Right lobe of liver (tissue), 6 donors: Measurements from ENCODE around the gene CYYR1. TPM values are rescaled to one million over a fixed set of nuclear protein-coding genes. Genes with fewer than 3 reads are reported as not detected.

Experiments used
- ATAC-seq, 4 donors: fragments of 200-7000 bp; cut with Tn5 transposase; one replicate each; pipeline ENCODE4 v1.9.1; 2020; ENCODE audit warnings: mild to moderate bottlenecking in 4 of 4, moderate library complexity in 4 of 4
- DNase-seq, 3 donors: peaks; one replicate each; pipeline ENCODE4 v3.0.0-alpha.2; 2020
- H3K27ac ChIP-seq, 3 donors: fragments of 200-600 bp; one replicate each; pipeline ENCODE4 v1.8.0; 2022
- H3K27me3 ChIP-seq, 2 donors: fragments of 200-600 bp; one replicate each; pipeline ENCODE4 v1.8.0; 2022
- H3K36me3 ChIP-seq, 4 donors: fragments of 200-600 bp; sonication (generic) in 1 of 4; one replicate each; pipeline versions ENCODE4 v1.5.1 to v1.8.0; 2017 to 2022; ENCODE audit warnings: control low read depth in 1 of 4
- H3K4me1 ChIP-seq, 4 donors: fragments of 200-600 bp; sonication (generic) in 1 of 4; one replicate each; pipeline versions ENCODE4 v1.5.1 to v1.8.0; 2017 to 2022; ENCODE audit warnings: control low read depth in 1 of 4
- H3K4me3 ChIP-seq, 3 donors: fragments of 200-600 bp; one replicate each; pipeline ENCODE4 v1.8.0; 2022
- H3K9me3 ChIP-seq, 4 donors: fragments of 200-600 bp; sonication (generic) in 1 of 4; one replicate each; pipeline versions ENCODE4 v1.5.1 to v1.8.0; 2017 to 2022; ENCODE audit warnings: control low read depth in 1 of 4
- POLR2A ChIP-seq: fragments of 450-650 bp; IDR thresholded peaks from one replicate; pipeline ENCODE4 v1.6.1; 2017; ENCODE audit warnings: antibody characterized with exemption, mild to moderate bottlenecking
- WGBS: methylation state at CpG from one replicate; pipeline ENCODE4 v1.1.6; 2018; ENCODE audit warnings: low coverage, low lambda C conversion rate; ENCODE audit not compliant: insufficient coverage; ENCODE audit errors: missing lambda C conversion rate; 5-methylcytosine and 5-hydroxymethylcytosine counted together
- intact Hi-C, 2 donors: fragments of 100-400 bp; cut with DNase I; formaldehyde crosslinking; loops; one replicate each; pipeline versions ENCODE4 v1.11.2 to v1.14.1; 2022
- long read RNA-seq: library from polyadenylated mRNA; unstranded; transcript quantifications from one replicate; pipeline ENCODE4 v2.0.0, GENCODE V29; 2019
- total RNA-seq, 6 experiments: library from RNA; depleted of rRNA in 2 of 6; stranded (reverse); fragments of >200 nt in 2 of 6; fragmentation: NEBNext Ultra II Directional in 3 of 6; extraction: Animal tissue kit (Norgen Biotek cat#: 25700) in 3 of 6; gene quantifications; one replicate each; pipeline versions ENCODE4 v1.1.0 to v1.2.4, GENCODE V29; 2016 to 2023
- TF ChIP-seq, protein P1 (sequence below), 4 donors: fragments of 200-600 bp in 3 of 4; fragments of 450-650 bp in 1 of 4; IDR thresholded peaks; one replicate each; pipeline versions ENCODE4 v1.5.1 to v1.8.0; 2016 to 2022; ENCODE audit warnings: antibody characterized with exemption in 4 of 4, mild to moderate bottlenecking in 2 of 4
- donor health status: DM: no; HTN: yes; CAD: no.
- donor health status: DM: no; HTN: no; CAD: no.
- donor health status: DM: no; HTN: no; CAD: no.
- donor health status: DM: no; HTN: yes; CAD: no.
- donor health status: DM: no; HTN: yes; CAD: no.

The CYYR1 gene
- total RNA-seq, result 1 to 10 TPM; 1.4 to 3.3 (median 2.0) TPM
- long read RNA-seq, result 0 reads

DNA sequence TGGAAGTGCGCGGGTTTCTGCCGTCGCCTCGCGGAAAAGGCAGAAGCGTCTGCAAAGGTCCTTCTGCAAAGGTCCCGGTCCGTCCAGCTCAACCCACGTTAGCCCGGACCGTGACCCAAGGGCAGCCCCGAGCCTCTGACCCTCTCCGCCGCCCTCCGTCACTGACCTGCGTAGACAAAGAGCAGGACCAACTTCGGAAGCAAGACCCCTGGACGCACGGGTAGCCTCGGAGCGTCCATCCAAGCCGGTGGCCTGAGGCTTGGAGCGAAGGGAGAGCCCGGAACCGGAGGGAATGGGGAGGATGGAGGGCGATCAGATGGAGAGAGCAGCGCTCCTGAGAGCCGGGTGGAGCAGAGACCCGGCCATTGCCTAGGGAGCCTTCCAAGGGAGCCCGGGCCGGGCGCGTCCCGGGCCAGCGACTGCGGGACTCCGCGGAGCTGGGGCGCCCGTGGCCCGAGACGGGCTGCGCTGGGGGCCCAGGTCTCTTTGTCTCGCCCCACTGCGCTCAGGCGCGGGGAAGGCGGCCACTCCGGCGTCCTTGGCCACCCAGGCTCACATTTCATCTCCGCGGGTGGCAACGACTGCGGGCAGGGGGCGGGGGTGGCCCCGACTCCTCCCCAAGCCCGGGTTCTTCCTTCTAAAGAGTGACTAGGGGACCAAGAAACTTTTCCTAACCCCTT is at the start of gene CYYR1:
Gene CYYR1, minus strand, starts transcription at position 585 of the 680 bp plus-strand sequence. Its CDS starts 346 bp downstream, at position 239.
- H3K27ac ChIP-seq, result peak within 1 kb of the TSS in 2 of 3 donors; percentile 25 to 41
- H3K27me3 ChIP-seq, result no peaks in the 10 kb centered on the region
- H3K9me3 ChIP-seq, result no peaks in the 10 kb centered on the region
- no peaks in the 10 kb centered on the region for H3K36me3 ChIP-seq
- no peaks in the 10 kb centered on the region for H3K4me1 ChIP-seq
- DNase-seq, result peak; percentile 35 to 56 (median 46)
- TF ChIP-seq, protein P1, sequence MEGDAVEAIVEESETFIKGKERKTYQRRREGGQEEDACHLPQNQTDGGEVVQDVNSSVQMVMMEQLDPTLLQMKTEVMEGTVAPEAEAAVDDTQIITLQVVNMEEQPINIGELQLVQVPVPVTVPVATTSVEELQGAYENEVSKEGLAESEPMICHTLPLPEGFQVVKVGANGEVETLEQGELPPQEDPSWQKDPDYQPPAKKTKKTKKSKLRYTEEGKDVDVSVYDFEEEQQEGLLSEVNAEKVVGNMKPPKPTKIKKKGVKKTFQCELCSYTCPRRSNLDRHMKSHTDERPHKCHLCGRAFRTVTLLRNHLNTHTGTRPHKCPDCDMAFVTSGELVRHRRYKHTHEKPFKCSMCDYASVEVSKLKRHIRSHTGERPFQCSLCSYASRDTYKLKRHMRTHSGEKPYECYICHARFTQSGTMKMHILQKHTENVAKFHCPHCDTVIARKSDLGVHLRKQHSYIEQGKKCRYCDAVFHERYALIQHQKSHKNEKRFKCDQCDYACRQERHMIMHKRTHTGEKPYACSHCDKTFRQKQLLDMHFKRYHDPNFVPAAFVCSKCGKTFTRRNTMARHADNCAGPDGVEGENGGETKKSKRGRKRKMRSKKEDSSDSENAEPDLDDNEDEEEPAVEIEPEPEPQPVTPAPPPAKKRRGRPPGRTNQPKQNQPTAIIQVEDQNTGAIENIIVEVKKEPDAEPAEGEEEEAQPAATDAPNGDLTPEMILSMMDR (IDR thresholded peaks at IDR 0.05), result no peak
- no peak for TF ChIP-seq POLR2A
- 0% methylated on average over 25 of the region's 58 CpGs for WGBS
- ATAC-seq, result peak; percentile 43 to 67 (median 64)
- H3K4me3 ChIP-seq, result peak within 1 kb of the TSS; percentile 18 to 44 (median 36)
- intact Hi-C loops, result no loop called here

DNA sequence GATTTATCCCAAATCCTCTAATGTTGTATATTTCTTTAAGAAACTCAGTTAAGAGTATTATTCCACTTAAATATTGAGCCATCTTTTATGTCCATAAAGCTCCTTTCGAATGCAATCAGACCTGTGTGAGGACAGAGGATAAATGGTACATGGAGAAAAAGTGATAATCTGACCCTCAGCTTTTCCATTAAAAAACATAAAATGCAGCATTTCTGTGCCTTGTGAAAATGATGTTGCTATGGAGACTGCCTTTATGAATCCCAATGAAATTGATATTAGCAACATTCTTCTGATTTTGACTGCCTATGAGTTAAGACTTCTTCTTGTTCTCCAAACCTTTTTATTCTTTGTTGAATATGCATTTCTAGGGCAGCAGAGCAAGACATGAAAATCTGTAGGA is 44.1 kb upstream of the CYYR1 start:
- 40% methylated on average over 1 of the region's 1 CpG for WGBS
- Histone ChIP-seq H3K4me1 (no peaks in the 10 kb centered on the region), H3K27ac (no peak overlapping the region), H3K9me3 (no peaks in the 10 kb centered on the region), H3K27me3 (no peaks in the 10 kb centered on the region), H3K4me3 (no peak overlapping the region), H3K36me3 (no peaks in the 10 kb centered on the region)
- TF ChIP-seq, protein P1 (IDR thresholded peaks at IDR 0.05), result no peak
- intact Hi-C loops, result no loop called here
- ATAC-seq (no peak), DNase-seq (no peak)

DNA sequence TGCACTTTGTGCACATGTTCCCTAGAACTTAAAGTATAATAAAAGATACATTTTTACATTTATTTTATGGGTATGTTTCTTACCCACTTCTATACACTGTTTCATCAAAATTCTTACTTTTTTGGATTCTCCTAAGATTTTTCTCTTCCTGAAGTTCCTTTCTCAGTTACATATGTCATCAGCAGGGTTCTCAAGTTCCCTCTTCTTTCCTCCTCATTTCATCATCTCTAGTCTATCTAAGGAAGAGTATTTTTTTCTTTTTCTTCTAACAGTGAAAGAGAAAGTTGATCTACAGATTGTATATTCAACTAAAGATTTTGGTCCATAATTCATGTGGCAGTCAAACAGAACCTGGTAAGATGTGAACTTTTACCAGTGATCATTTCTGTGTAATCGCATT is 41.2 kb upstream of the CYYR1 start:
- WGBS, result 94% methylated on average over 1 of the region's 1 CpG
- no peak overlapping the region for H3K27ac ChIP-seq
- TF ChIP-seq POLR2A, result no peak
- TF ChIP-seq, protein P1 (IDR thresholded peaks at IDR 0.05), result no peak

DNA sequence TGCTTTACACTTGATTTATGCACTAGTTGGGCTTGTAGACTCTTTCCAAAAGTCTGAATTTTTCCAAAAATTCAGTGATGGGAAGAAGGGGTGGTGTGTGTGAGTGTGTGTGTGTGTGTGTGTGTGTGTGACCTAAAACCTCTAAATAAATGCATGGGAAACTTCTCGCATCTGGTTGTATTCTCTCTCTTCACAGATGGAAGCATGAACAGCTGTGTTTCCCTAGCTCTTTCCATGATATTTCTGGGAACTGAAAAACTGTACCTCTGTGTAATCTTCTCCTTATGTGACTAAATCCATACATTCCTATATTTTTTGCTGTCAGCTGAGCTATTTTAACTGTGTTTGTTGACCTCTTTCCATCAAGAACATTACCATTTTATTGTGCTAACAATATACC is 26.2 kb upstream of the CYYR1 start:
- Histone ChIP-seq H3K36me3 (no peaks in the 10 kb centered on the region), H3K27me3 (no peaks in the 10 kb centered on the region), H3K27ac (no peak overlapping the region), H3K9me3 (no peaks in the 10 kb centered on the region), H3K4me1 (no peaks in the 10 kb centered on the region), H3K4me3 (no peak overlapping the region)
- no peak for ATAC-seq
- DNase-seq, result no peak
- intact Hi-C loops, result no loop called here
- TF ChIP-seq, protein P1 (IDR thresholded peaks at IDR 0.05), result no peak
- TF ChIP-seq POLR2A, result no peak
- 50% methylated on average over 1 of the region's 1 CpG for WGBS

More for the DNA sequence above, 41.2 kb upstream of the CYYR1 start:
- no peaks in the 10 kb centered on the region for H3K4me1 ChIP-seq
- H3K27me3 ChIP-seq, result no peaks in the 10 kb centered on the region
- no peak for ATAC-seq
- no peak for DNase-seq
- H3K9me3 ChIP-seq, result no peaks in the 10 kb centered on the region
- intact Hi-C loops, result no loop called here
- no peaks in the 10 kb centered on the region for H3K36me3 ChIP-seq
- H3K4me3 ChIP-seq, result no peak overlapping the region
